CD4-positive, alpha-beta T cell (primary cell): ENCODE data around the gene LRIG1. TPM values are rescaled to one million over a fixed set of nuclear protein-coding genes. Genes with fewer than 3 reads are reported as not detected.

Experiments
- ATAC-seq: fragments of 200-7000 bp; cut with Tn5 transposase; one replicate; pipeline ENCODE4 v1.10.0; 2022; ENCODE audit warnings: mild to moderate bottlenecking; ENCODE audit not compliant: poor library complexity
- CTCF ChIA-PET: fragments of 350-600 bp; sonication (Branson Sonifier 250); formaldehyde crosslinking; loops from one replicate; lab custom pipeline; 2021; ENCODE audit warnings: antibody characterized with exemption, inconsistent platforms; lab: Charles Lee
- POLR2A ChIA-PET: fragments of 350-600 bp; sonication (Branson Sonifier 250); formaldehyde crosslinking; loops from one replicate; lab custom pipeline; 2021; ENCODE audit warnings: antibody characterized with exemption, inconsistent platforms; lab: Charles Lee
- DNase-seq, 14 experiments: peaks; one replicate each; pipeline ENCODE4 v3.0.0-alpha.2; 2013 to 2020; ENCODE audit warnings: mixed read lengths in 2 of 14
- H3K27ac ChIP-seq, 2 donors: one replicate each; pipeline versions ENCODE4 v1.5.1 to v1.7.0; 2013; ENCODE audit warnings: low read length in 2 of 2, low read depth in 1 of 2, mild to moderate bottlenecking in 1 of 2
- H3K27me3 ChIP-seq, 2 experiments: 1 replicate in 1 of 2; 2 replicates in 1 of 2; pipeline versions ENCODE4 v1.6.1 to v1.7.0; 2013; ENCODE audit warnings: low read length in 2 of 2, control low read depth in 1 of 2, mild to moderate bottlenecking in 1 of 2, moderate library complexity in 1 of 2; ENCODE audit not compliant: insufficient read depth in 2 of 2, control insufficient read depth in 1 of 2
- H3K36me3 ChIP-seq: one replicate; pipeline ENCODE4 v1.6.1; 2013; ENCODE audit warnings: low read length, control low read depth; ENCODE audit not compliant: insufficient read depth
- H3K4me1 ChIP-seq: one replicate; pipeline ENCODE4 v1.6.1; 2013; ENCODE audit warnings: low read length, control low read depth; ENCODE audit not compliant: insufficient read depth
- H3K4me3 ChIP-seq: one replicate; pipeline ENCODE4 v1.5.1; 2013; ENCODE audit warnings: mild to moderate bottlenecking, low read length, moderate library complexity
- H3K9me3 ChIP-seq, 2 experiments: 1 replicate in 1 of 2; 2 replicates in 1 of 2; pipeline versions ENCODE4 v1.6.1 to v1.7.0; 2013; ENCODE audit warnings: low read length in 2 of 2, mild to moderate bottlenecking in 2 of 2, control low read depth in 1 of 2, moderate library complexity in 1 of 2; ENCODE audit not compliant: control insufficient read depth in 1 of 2, insufficient read depth in 1 of 2
- H3K27ac Mint-ChIP-seq: one replicate; pipeline ENCODE4 v1.8.0; 2020; ENCODE audit warnings: mixed read lengths
- H3K27me3 Mint-ChIP-seq: one replicate; pipeline ENCODE4 v1.8.0; 2021; ENCODE audit warnings: mixed read lengths
- H3K36me3 Mint-ChIP-seq: one replicate; pipeline ENCODE4 v1.8.0; 2021; ENCODE audit warnings: low read depth, mixed read lengths
- H3K4me1 Mint-ChIP-seq: one replicate; pipeline ENCODE4 v1.8.0; 2021; ENCODE audit warnings: low read depth, mixed read lengths
- H3K4me3 Mint-ChIP-seq: one replicate; pipeline ENCODE4 v1.8.0; 2020; ENCODE audit warnings: mild to moderate bottlenecking, mixed read lengths
- H3K9me3 Mint-ChIP-seq: one replicate; pipeline ENCODE4 v1.8.0; 2020; ENCODE audit warnings: mixed read lengths
- intact Hi-C, 2 experiments: fragments of 100-400 bp; cut with DNase I in 1 of 2; cut with micrococcal nuclease in 1 of 2; formaldehyde crosslinking; loops; one replicate each; pipeline versions ENCODE4 v1.15.1 to v1.9.0; 2023 to 2025; cut with DNase I, micrococcal nuclease
- total RNA-seq, 174 experiments: library from RNA in 2 of 174; stranded (reverse) in 2 of 174; gene quantifications; one replicate each; pipeline ENCODE4 v1.2.3 and lab custom pipeline; 2021 to 2026
- TF ChIP-seq, protein P1 (sequence below): fragments of 200-600 bp; IDR thresholded peaks from one replicate; pipeline ENCODE4 v1.8.0; 2022; ENCODE audit warnings: antibody characterized with exemption, mild to moderate bottlenecking

The LRIG1 gene
- total RNA-seq, 2 experiments from 2014 or later, result 30.1 to 33.1 TPM

DNA sequence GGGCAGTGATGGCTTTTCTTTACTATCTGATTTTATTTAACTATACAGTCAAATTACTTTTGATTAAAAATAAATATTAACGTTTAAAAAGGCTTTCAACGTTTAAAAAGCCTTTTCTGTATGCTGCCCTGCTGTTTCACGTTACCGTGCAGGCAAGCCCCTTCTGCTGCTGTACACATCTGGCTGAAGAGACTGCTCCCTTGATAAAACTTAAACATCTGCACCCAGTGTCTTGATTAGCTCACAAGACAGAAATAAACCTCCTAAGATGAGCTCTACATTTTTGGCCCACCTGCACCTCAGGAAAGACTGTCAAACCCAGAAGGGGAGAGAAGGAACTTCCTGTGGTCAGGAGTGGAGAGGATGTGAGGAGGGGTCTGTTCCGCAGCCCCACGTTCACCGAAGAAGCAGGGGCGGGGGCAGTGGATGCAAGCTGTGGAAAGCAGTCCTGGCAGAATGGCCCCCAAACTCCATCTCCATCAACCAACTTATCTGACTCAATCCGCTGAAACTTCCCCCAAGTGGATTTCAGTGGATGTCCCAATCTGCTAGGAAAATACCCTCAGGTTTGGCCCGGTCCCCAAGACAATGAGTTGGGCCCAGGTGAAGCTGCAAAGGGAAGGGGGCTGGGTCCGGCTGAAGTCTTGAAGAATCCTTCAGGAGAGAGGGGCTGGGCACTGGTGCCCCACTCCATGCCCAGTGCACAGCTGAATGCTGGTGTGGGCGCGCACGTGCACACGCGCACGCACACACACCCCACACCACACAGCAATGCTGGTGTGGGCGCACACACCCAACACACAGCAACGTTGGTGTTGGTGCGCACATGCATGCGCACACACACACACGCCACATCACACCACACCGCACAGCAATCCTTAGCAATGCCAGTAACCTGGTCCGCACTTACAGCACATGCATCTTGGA, 88.6 kb downstream of the LRIG1 start:
- no peak overlapping the region for H3K27ac Mint-ChIP-seq
- intact Hi-C loops, result no loop called here
- CTCF ChIA-PET, result no interaction called here

DNA sequence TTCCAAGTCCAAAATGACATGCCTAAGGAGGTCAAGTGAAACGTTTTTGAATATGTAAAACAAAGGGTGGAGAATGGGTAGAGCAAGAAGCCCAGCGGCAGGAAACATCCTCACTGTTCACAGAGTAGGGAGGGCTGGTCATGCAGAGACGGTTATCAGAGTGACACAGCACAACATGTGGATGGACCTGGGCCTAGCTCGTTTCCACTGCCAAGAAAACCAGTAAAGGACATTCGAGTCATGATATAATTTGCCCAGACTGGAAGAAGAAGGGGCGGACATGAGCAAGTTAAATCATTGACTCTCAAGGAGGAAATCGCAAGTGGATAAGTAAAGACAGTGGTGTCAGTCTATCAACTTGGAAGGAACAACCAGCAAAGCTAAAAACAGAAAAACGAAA, 89.3 kb downstream of the LRIG1 start:
- peaks cover 70% of the 10 kb centered on the region for H3K36me3 Mint-ChIP-seq
- peaks cover 3% of the 10 kb centered on the region for H3K4me1 ChIP-seq
- intact Hi-C loops, result no loop called here
- no peak overlapping the region for H3K27ac ChIP-seq
- no peak overlapping the region for H3K4me3 ChIP-seq
- ChIA-PET CTCF (no interaction called here), POLR2A (no interaction called here)
- no peak for DNase-seq
- ATAC-seq, result no peak
- no peaks in the 10 kb centered on the region for H3K27me3 ChIP-seq
- peaks cover 87% of the 10 kb centered on the region for H3K36me3 ChIP-seq
- no peaks in the 10 kb centered on the region for H3K9me3 Mint-ChIP-seq
- H3K27me3 Mint-ChIP-seq, result no peaks in the 10 kb centered on the region
- H3K9me3 ChIP-seq, result no peaks in the 10 kb centered on the region
- TF ChIP-seq, protein P1, sequence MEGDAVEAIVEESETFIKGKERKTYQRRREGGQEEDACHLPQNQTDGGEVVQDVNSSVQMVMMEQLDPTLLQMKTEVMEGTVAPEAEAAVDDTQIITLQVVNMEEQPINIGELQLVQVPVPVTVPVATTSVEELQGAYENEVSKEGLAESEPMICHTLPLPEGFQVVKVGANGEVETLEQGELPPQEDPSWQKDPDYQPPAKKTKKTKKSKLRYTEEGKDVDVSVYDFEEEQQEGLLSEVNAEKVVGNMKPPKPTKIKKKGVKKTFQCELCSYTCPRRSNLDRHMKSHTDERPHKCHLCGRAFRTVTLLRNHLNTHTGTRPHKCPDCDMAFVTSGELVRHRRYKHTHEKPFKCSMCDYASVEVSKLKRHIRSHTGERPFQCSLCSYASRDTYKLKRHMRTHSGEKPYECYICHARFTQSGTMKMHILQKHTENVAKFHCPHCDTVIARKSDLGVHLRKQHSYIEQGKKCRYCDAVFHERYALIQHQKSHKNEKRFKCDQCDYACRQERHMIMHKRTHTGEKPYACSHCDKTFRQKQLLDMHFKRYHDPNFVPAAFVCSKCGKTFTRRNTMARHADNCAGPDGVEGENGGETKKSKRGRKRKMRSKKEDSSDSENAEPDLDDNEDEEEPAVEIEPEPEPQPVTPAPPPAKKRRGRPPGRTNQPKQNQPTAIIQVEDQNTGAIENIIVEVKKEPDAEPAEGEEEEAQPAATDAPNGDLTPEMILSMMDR, result no peak
- H3K4me1 Mint-ChIP-seq, result no peaks in the 10 kb centered on the region
- H3K4me3 Mint-ChIP-seq, result no peak overlapping the region
- no peak overlapping the region for H3K27ac Mint-ChIP-seq

More for the DNA sequence above, 88.6 kb downstream of the LRIG1 start:
- H3K9me3 Mint-ChIP-seq, result no peaks in the 10 kb centered on the region
- TF ChIP-seq, protein P1, result no peak
- no peaks in the 10 kb centered on the region for H3K27me3 Mint-ChIP-seq
- H3K4me1 Mint-ChIP-seq, result peaks cover under 1% of the 10 kb centered on the region
- no peak for DNase-seq
- POLR2A ChIA-PET, result no interaction called here
- Histone ChIP-seq H3K36me3 (peaks cover 87% of the 10 kb centered on the region), H3K4me1 (peaks cover 3% of the 10 kb centered on the region), H3K4me3 (no peak overlapping the region), H3K9me3 (no peaks in the 10 kb centered on the region), H3K27me3 (no peaks in the 10 kb centered on the region), H3K27ac (no peak overlapping the region)
- no peak for ATAC-seq
- H3K4me3 Mint-ChIP-seq, result no peak overlapping the region
- peaks cover 77% of the 10 kb centered on the region for H3K36me3 Mint-ChIP-seq

DNA sequence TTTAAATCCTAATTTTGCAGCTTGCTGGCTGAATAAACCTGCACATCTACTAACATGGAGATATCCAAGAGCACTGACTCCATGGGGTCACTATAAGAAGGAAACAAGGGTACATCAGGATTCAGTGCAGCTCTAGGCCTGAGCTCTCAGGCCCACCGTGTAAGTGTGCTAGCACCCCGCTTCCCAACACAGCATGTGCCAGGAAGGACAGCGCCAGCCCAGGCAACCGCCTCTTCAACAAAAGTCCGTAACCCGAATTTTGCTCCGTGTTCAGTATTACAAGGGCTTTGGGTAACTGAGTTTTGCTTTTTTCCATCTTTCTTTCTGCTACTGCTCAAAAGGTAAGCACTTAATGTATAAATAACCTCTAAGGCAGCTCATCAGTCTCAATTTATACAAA, 89.8 kb downstream of the LRIG1 start:
- TF ChIP-seq, protein P1, result no peak
- ATAC-seq (no peak), DNase-seq (no peak)
- no peaks in the 10 kb centered on the region for H3K4me1 Mint-ChIP-seq
- Histone ChIP-seq H3K9me3 (no peaks in the 10 kb centered on the region), H3K27ac (no peak overlapping the region), H3K4me3 (no peak overlapping the region), H3K36me3 (peaks cover 87% of the 10 kb centered on the region), H3K4me1 (peaks cover 3% of the 10 kb centered on the region), H3K27me3 (no peaks in the 10 kb centered on the region)
- H3K36me3 Mint-ChIP-seq, result peaks cover 65% of the 10 kb centered on the region
- no peak overlapping the region for H3K27ac Mint-ChIP-seq
- CTCF ChIA-PET, result no interaction called here
- no peaks in the 10 kb centered on the region for H3K27me3 Mint-ChIP-seq
- H3K9me3 Mint-ChIP-seq, result no peaks in the 10 kb centered on the region
- intact Hi-C loops, result no loop called here
- no peak overlapping the region for H3K4me3 Mint-ChIP-seq
- POLR2A ChIA-PET, result no interaction called here
